HCT116 (cell line): Measurements from ENCODE around the gene CA7. TPM values are rescaled to one million over a fixed set of nuclear protein-coding genes. Genes with fewer than 3 reads are reported as not detected.
A peak's percentile ranks its signal among the peaks of the same experiment; 100 is the strongest.

Source experiments
- ATAC-seq: fragments of 200-7000 bp; cut with Tn5 transposase; 2 replicates; pipeline ENCODE4 v1.9.1; 2020; ENCODE audit warnings: mild to moderate bottlenecking, moderate library complexity
- BruUV-seq: library from RNA; stranded (reverse); fragments of 400-500 nt; replicated peaks from 2 replicates; lab custom pipeline; 2021; lab: Mats Ljungman, UMichigan
- CTCF ChIA-PET: fragments of 300-600 bp; sonication (Branson Sonifier 250); formaldehyde crosslinking; loops from one replicate; lab custom pipeline; 2021; ENCODE audit warnings: antibody characterized with exemption; lab: Charles Lee
- POLR2A ChIA-PET: fragments of 300-600, 350-600 bp; sonication (Branson Sonifier 250); formaldehyde crosslinking; loops from one replicate; lab custom pipeline; 2021; ENCODE audit warnings: antibody characterized with exemption; lab: Charles Lee
- RAD21 ChIA-PET, 2 experiments: fragments of 300-600 bp; sonication (Branson Sonifier 250); formaldehyde crosslinking; loops; one replicate each; lab custom pipeline; 2023; ENCODE audit warnings: low total read pairs in 2 of 2; ENCODE audit not compliant: uncharacterized antibody in 2 of 2, unreplicated experiment in 2 of 2, low non-redundant PET in 1 of 2; lab: Charles Lee
- DNase-seq: peaks from one replicate; pipeline ENCODE4 v3.0.0-alpha.2; 2010; ENCODE audit warnings: low read depth, low spot score
- H2AFZ ChIP-seq: fragments of 200-600 bp; shearing (Covaris generic), sonication (generic); 2 replicates; pipeline ENCODE4 v1.6.1; 2017; ENCODE audit warnings: low read depth, mixed run types, mixed read lengths, antibody characterized with exemption, low read length; ENCODE audit not compliant: poor library complexity, severe bottlenecking
- H3K27ac ChIP-seq: 2 replicates; pipeline ENCODE4 v1.5.1; 2012; ENCODE audit warnings: low read depth, low read length
- H3K27me3 ChIP-seq: fragments of 200-600 bp; sonication (generic); 2 replicates; pipeline ENCODE4 v1.6.1; 2016; ENCODE audit warnings: mixed run types, low read length, mixed read lengths; ENCODE audit not compliant: insufficient read depth
- H3K36me3 ChIP-seq, 2 experiments: fragments of 200-500 bp in 1 of 2; fragments of 200-600 bp in 1 of 2; sonication (Bioruptor generic) in 1 of 2; sonication (generic) in 1 of 2; 2 replicates each; pipeline versions ENCODE4 v1.5.1 to v1.6.1; 2014 to 2016; ENCODE audit warnings: low read length in 2 of 2, inconsistent platforms in 1 of 2, mixed read lengths in 1 of 2, mixed run types in 1 of 2; ENCODE audit not compliant: insufficient read depth in 2 of 2, control insufficient read depth in 1 of 2
- H3K4me1 ChIP-seq, 2 experiments: fragments of 200-600 bp in 1 of 2; sonication (generic) in 1 of 2; 2 replicates each; pipeline versions ENCODE4 v1.5.1 to v1.6.1; 2012 to 2017; ENCODE audit warnings: low read length in 2 of 2, inconsistent platforms in 1 of 2, mild to moderate bottlenecking in 1 of 2, mixed read lengths in 1 of 2, mixed run types in 1 of 2, moderate library complexity in 1 of 2; ENCODE audit not compliant: insufficient read depth in 2 of 2, control insufficient read depth in 1 of 2
- H3K4me2 ChIP-seq: fragments of 200-600 bp; sonication (generic); 2 replicates; pipeline ENCODE4 v1.6.1; 2017; ENCODE audit warnings: mixed run types, low read length, mixed read lengths
- H3K4me3 ChIP-seq, 2 experiments: fragments of 200-600 bp in 1 of 2; sonication (generic) in 1 of 2; replicated peaks in 1 of 2; 2 replicates each; pipeline ENCODE4 v1.5.1; 2011 to 2016; ENCODE audit warnings: low read length in 2 of 2, control low read depth in 1 of 2, low read depth in 1 of 2, mild to moderate bottlenecking in 1 of 2, mixed read lengths in 1 of 2, mixed run types in 1 of 2
- H3K79me2 ChIP-seq: fragments of 200-600 bp; sonication (generic); 2 replicates; pipeline ENCODE4 v1.6.1; 2017; ENCODE audit warnings: mild to moderate bottlenecking, mixed run types, low read length, moderate library complexity, mixed read lengths; ENCODE audit not compliant: insufficient read depth
- H3K9ac ChIP-seq: fragments of 200-600 bp; sonication (generic); 2 replicates; pipeline ENCODE4 v1.6.1; 2016; ENCODE audit warnings: low read length, mixed read lengths
- H3K9me2 ChIP-seq: fragments of 200-600 bp; sonication (generic), shearing (Covaris generic); 2 replicates; pipeline ENCODE4 v1.6.1; 2017; ENCODE audit warnings: mixed run types, mild to moderate bottlenecking, moderate library complexity; ENCODE audit not compliant: insufficient read depth
- H3K9me3 ChIP-seq, 2 experiments: fragments of 200-500 bp in 1 of 2; fragments of 200-600 bp in 1 of 2; sonication (Bioruptor generic) in 1 of 2; sonication (generic) in 1 of 2; 2 replicates each; pipeline ENCODE4 v1.6.1; 2014 to 2017; ENCODE audit warnings: low read length in 2 of 2, mixed read lengths in 2 of 2, inconsistent platforms in 1 of 2, low read depth in 1 of 2, mild to moderate bottlenecking in 1 of 2, mixed run types in 1 of 2, moderate library complexity in 1 of 2; ENCODE audit not compliant: control insufficient read depth in 1 of 2, insufficient read depth in 1 of 2
- H4K20me1 ChIP-seq: fragments of 200-600 bp; sonication (generic), shearing (Covaris generic); 2 replicates; pipeline ENCODE4 v1.6.1; 2017; ENCODE audit warnings: mixed run types, mild to moderate bottlenecking, moderate library complexity; ENCODE audit not compliant: insufficient read depth
- CTCF ChIP-seq, 3 experiments: fragments of 200-600 bp in 1 of 3; sonication (generic) in 1 of 3; IDR thresholded peaks in 2 of 3; conservative IDR thresholded peaks in 1 of 3; 2 replicates each; pipeline ENCODE4 v1.5.1; 2012 to 2017; ENCODE audit warnings: low read depth in 2 of 3, low read length in 2 of 3, antibody characterized with exemption in 1 of 3, borderline replicate concordance in 1 of 3, control low read depth in 1 of 3, mild to moderate bottlenecking in 1 of 3, mixed read lengths in 1 of 3, mixed run types in 1 of 3, moderate library complexity in 1 of 3; ENCODE audit not compliant: insufficient read depth in 1 of 3
- EGR1 ChIP-seq: IDR thresholded peaks from 2 replicates; pipeline ENCODE4 v1.6.1; 2012; ENCODE audit warnings: low read depth
- EZH2phosphoT487 ChIP-seq: fragments of 200-600 bp; IDR thresholded peaks from 2 replicates; pipeline ENCODE4 v1.6.1; 2018; ENCODE audit warnings: antibody characterized with exemption, borderline replicate concordance
- JUND ChIP-seq: IDR thresholded peaks from 2 replicates; pipeline ENCODE4 v1.6.1; 2012
- SRF ChIP-seq: IDR thresholded peaks from 2 replicates; pipeline ENCODE4 v1.6.1; 2012; ENCODE audit warnings: low read depth
- intact Hi-C: fragments of 100-400 bp; cut with micrococcal nuclease; formaldehyde crosslinking; loops from 2 replicates; pipeline ENCODE4 v1.10.0; 2022
- total RNA-seq: library from RNA; stranded (reverse); gene quantifications from one replicate; pipeline ENCODE4 v1.2.1, GENCODE V29; 2021; ENCODE audit not compliant: unreplicated experiment

CA7 gene
- total RNA-seq, 1 experiment from 2014 or later, result not detected

- Histone ChIP-seq H3K9me2 (no peaks in the 10 kb centered on the region), H3K36me3 (no peaks in the 10 kb centered on the region), H3K79me2 (no peaks in the 10 kb centered on the region), H3K9me3 (no peaks in the 10 kb centered on the region), H4K20me1 (no peaks in the 10 kb centered on the region), H3K27ac (no peak overlapping the region), H3K27me3 (no peaks in the 10 kb centered on the region), H3K4me1 (peaks cover 4 to 9% of the 10 kb centered on the region in 2 experiments; a peak in 3 of 4 replicates), H2AFZ (no peak overlapping the region)
- POLR2A ChIA-PET, result interaction anchor here (0.6 kb wide), 1 partner anchor 21 kb away, joined by 3 read pairs; no protein-coding TSS in a partner anchor
- DNase-seq (no peak), ATAC-seq (no peak)
- intact Hi-C loops, result no loop called here
- RAD21 ChIA-PET, result interaction anchor here in 1 of 2 experiments (1.4 kb wide), 1 partner anchor 23 kb away, joined by 3 read pairs; no protein-coding TSS in a partner anchor
- CTCF ChIA-PET, result interaction anchor here (3.4 kb wide), 1 partner anchor 19 kb away, joined by 16 read pairs; the partner anchor contains the start of gene NAE1
- TF ChIP-seq CTCF (IDR thresholded peaks at IDR 0.05 in 2 of 3, conservative IDR thresholded peaks at IDR 0.05 in 1 of 3; ENCODE audit: borderline replicate concordance in 1 of 3, insufficient read depth in 1 of 3, low read depth in 2 of 3, low read length in 2 of 3) (peak in 1 of 3 experiments; percentile 29; a peak in 2 of 6 replicates), JUND (no peak)
- TF ChIP-seq, all 23 proteins: peak for 1
- Histone ChIP-seq H3K4me2 (no peak overlapping the region), H3K9ac (no peak overlapping the region), H3K4me3 (no peak overlapping the region)
- BruUV-seq, result no TSS peak
Observed at GRCh38 chr16:66849549-66849948, 5.3 kb downstream of the CA7 start.

GRCh38 chr16:66850115-66850815, 6.1 kb downstream of the CA7 start:
- Histone ChIP-seq H3K4me1 (peaks cover 4 to 9% of the 10 kb centered on the region in 2 experiments; a peak in 3 of 4 replicates), H3K27me3 (no peaks in the 10 kb centered on the region), H3K9me3 (no peaks in the 10 kb centered on the region), H3K36me3 (no peaks in the 10 kb centered on the region)
- no TSS peak for BruUV-seq
- no peak for TF ChIP-seq SRF
- TF ChIP-seq EGR1, result no peak
- TF ChIP-seq EZH2phosphoT487, result no peak
- TF ChIP-seq, all 23 proteins: peak for 0
- Histone ChIP-seq H3K4me2 (no peak overlapping the region), H3K79me2 (no peaks in the 10 kb centered on the region), H4K20me1 (no peaks in the 10 kb centered on the region), H2AFZ (no peak overlapping the region), H3K27ac (no peak overlapping the region), H3K4me3 (no peak overlapping the region), H3K9me2 (no peaks in the 10 kb centered on the region), H3K9ac (no peak overlapping the region)
- ChIA-PET RAD21 (interaction anchor here in 1 of 2 experiments (1.4 kb wide), 1 partner anchor 23 kb away, joined by 3 read pairs; no protein-coding TSS in a partner anchor), POLR2A (interaction anchor here (0.6 kb wide), 1 partner anchor 21 kb away, joined by 3 read pairs; no protein-coding TSS in a partner anchor), CTCF (interaction anchor here (2.1 to 3.4 kb wide), 2 partner anchors 18 to 20 kb away, joined by 6 to 16 read pairs; partner anchors contain the start of gene NAE1)
- DNase-seq, result no peak
- intact Hi-C loops, result no loop called here
- no peak for ATAC-seq
